IPS-18a (cell line): ENCODE data around the gene FOLR1.

Experiments used
- H3K27ac ChIP-seq: one replicate; pipeline ENCODE4 v1.5.1; 2013; ENCODE audit warnings: low read length
- H3K27me3 ChIP-seq: one replicate; pipeline ENCODE4 v1.6.1; 2013; ENCODE audit warnings: mild to moderate bottlenecking, low read length; ENCODE audit not compliant: control insufficient read depth, insufficient read depth
- H3K36me3 ChIP-seq: one replicate; pipeline ENCODE4 v1.6.1; 2013; ENCODE audit warnings: low read depth, low read length; ENCODE audit not compliant: control insufficient read depth
- H3K4me1 ChIP-seq: one replicate; pipeline ENCODE4 v1.6.1; 2013; ENCODE audit warnings: low read depth, low read length; ENCODE audit not compliant: control insufficient read depth
- H3K4me3 ChIP-seq: one replicate; pipeline ENCODE4 v1.5.1; 2013; ENCODE audit warnings: low read length
- H3K9ac ChIP-seq: one replicate; pipeline ENCODE4 v1.6.1; 2013; ENCODE audit warnings: mild to moderate bottlenecking, low read length, moderate library complexity
- H3K9me3 ChIP-seq: one replicate; pipeline ENCODE4 v1.6.1; 2013; ENCODE audit warnings: low read depth, low read length; ENCODE audit not compliant: control insufficient read depth

FOLR1 gene

DNA sequence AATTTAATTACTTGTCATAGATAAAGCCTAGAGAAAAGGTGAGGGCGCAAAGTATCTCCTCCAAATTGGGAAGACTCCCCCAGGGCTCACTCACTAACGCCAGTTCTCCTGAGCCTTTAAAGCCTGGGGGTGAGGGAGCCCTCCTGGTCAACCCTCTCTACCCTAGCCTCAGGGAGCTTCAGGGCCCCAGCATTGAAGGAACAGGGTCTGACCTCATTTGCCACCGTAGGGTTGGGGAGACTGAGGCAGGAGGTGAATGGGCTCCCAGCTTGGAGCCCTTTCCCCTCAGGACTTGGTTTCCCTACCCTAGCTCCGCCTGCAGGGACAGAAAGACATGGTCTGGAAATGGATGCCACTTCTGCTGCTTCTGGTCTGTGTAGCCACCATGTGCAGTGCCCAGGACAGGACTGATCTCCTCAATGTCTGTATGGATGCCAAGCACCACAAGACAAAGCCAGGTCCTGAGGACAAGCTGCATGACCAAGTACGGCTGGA is 26.4 kb downstream of the FOLR1 start:
- H3K9ac ChIP-seq = no peak overlapping the region

DNA sequence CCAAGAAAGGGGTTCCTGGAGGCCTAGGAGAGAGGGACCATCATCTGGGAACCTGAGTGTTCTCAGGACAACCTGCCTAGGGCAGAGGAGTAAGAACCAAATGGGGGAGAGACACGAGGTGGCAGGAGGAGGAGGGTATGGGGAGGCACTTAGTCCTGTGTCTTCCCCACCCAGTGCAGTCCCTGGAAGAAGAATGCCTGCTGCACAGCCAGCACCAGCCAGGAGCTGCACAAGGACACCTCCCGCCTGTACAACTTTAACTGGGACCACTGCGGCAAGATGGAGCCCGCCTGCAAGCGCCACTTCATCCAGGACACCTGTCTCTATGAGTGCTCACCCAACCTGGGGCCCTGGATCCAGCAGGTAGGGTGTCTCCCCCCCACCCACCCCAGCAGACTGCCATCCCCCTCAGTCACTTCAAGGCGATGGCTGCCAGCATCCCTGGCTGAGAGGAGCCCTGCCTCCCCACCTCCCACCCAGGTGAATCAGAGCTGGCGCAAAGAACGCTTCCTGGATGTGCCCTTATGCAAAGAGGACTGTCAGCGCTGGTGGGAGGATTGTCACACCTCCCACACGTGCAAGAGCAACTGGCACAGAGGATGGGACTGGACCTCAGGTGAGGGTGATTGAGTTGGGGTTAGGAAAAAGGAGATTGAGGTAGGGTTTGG is 28.9 kb downstream of the FOLR1 start:
- peaks cover 18% of the 10 kb centered on the region for H3K4me1 ChIP-seq

More for the DNA sequence above, 26.4 kb downstream of the FOLR1 start:
- peaks cover 12% of the 10 kb centered on the region for H3K4me1 ChIP-seq
- no peak overlapping the region for H3K4me3 ChIP-seq
- no peaks in the 10 kb centered on the region for H3K9me3 ChIP-seq
- H3K36me3 ChIP-seq = no peaks in the 10 kb centered on the region
- H3K27me3 ChIP-seq = no peaks in the 10 kb centered on the region
- no peak overlapping the region for H3K27ac ChIP-seq

DNA sequence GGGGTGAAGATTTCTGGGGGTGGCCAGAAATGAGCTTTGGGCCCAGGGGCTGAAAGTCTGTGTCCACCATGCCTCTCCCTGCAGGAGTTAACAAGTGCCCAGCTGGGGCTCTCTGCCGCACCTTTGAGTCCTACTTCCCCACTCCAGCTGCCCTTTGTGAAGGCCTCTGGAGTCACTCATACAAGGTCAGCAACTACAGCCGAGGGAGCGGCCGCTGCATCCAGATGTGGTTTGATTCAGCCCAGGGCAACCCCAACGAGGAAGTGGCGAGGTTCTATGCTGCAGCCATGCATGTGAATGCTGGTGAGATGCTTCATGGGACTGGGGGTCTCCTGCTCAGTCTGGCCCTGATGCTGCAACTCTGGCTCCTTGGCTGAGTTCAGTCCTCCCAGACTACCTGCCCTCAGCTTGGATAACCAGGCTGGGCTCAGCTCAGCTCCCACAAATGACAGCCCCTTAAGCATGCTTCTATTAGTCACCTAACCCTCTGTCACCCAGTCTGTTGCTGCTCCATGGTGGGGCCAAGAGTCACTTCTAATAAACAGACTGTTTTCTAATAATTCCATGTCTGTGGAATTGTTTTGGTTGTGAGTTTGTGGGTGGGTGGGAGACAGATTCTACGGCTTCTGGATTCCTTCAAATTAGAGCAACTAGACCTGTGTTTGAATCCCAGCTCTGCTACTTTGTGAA is 29.6 kb downstream of the FOLR1 start:
- H3K9me3 ChIP-seq = no peaks in the 10 kb centered on the region
- H3K4me3 ChIP-seq = no peak overlapping the region
- H3K27me3 ChIP-seq = peaks cover 6% of the 10 kb centered on the region
- peaks cover 22% of the 10 kb centered on the region for H3K4me1 ChIP-seq
- H3K36me3 ChIP-seq = no peaks in the 10 kb centered on the region
- H3K9ac ChIP-seq = no peak overlapping the region
- no peak overlapping the region for H3K27ac ChIP-seq

More for the DNA sequence above, 28.9 kb downstream of the FOLR1 start:
- H3K27me3 ChIP-seq = peaks cover 6% of the 10 kb centered on the region
- no peaks in the 10 kb centered on the region for H3K9me3 ChIP-seq
- no peak overlapping the region for H3K27ac ChIP-seq
- H3K9ac ChIP-seq = no peak overlapping the region
- H3K36me3 ChIP-seq = no peaks in the 10 kb centered on the region
- no peak overlapping the region for H3K4me3 ChIP-seq

GRCh38 chr11:72222106-72222891 is 30.4 kb downstream of the FOLR1 start:
- peak overlapping the region; percentile 64 for H3K4me3 ChIP-seq
- H3K27me3 ChIP-seq = peaks cover 6% of the 10 kb centered on the region
- peaks cover 23% of the 10 kb centered on the region for H3K4me1 ChIP-seq
- no peak overlapping the region for H3K27ac ChIP-seq
- H3K36me3 ChIP-seq = no peaks in the 10 kb centered on the region
- no peaks in the 10 kb centered on the region for H3K9me3 ChIP-seq
- H3K9ac ChIP-seq = peak overlapping the region; percentile 23

DNA sequence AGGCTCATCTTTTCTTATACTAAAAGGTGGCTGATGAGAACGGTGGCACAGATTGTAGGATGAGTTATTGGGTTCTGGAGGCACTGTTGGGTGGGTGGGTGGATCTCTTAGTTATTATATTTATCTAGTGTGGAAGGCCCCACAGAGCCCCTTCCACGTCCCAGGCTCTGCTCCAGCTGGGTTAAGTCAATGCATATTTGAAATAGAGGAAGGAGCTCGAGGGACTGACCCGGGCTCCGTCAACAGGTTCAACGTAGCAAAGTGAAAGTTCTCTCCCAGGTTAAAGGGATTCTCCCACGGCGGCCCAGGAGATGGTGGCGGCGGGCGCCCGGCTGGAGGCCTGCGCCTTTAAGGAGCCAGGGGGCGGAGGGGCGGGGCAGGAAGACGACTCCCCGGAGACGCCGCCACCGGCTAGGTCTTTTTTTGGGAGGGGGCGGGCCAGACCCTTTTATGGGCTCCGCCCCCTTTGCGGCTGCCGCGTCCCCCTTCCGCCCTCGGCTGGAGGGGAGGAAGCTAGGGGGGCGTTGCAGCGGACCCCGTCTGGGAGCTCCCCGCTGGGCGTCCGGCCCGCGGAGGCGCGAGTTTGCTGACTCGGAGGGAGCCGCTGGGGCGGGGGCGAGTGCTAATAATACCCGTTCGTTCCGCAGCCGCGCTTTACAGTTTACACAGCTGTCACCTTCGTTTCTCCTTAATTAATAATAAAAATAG is 31.1 kb downstream of the FOLR1 start:
- Histone ChIP-seq H3K9ac (peak overlapping the region; percentile 23), H3K27ac (no peak overlapping the region), H3K4me1 (peaks cover 23% of the 10 kb centered on the region), H3K27me3 (peaks cover 6% of the 10 kb centered on the region), H3K4me3 (peak overlapping the region; percentile 64), H3K9me3 (no peaks in the 10 kb centered on the region), H3K36me3 (no peaks in the 10 kb centered on the region)

- peaks cover 6% of the 10 kb centered on the region for H3K27me3 ChIP-seq
- H3K4me1 ChIP-seq = peaks cover 23% of the 10 kb centered on the region
- H3K36me3 ChIP-seq = peaks cover 4% of the 10 kb centered on the region
- peak overlapping the region; percentile 91 for H3K4me3 ChIP-seq
- H3K27ac ChIP-seq = peak overlapping the region; percentile 35
- H3K9ac ChIP-seq = peak overlapping the region; percentile 86
- H3K9me3 ChIP-seq = no peaks in the 10 kb centered on the region
Observed at GRCh38 chr11:72223615-72224563, 31.9 kb downstream of the FOLR1 start.

- peak within 1 kb of the TSS; percentile 91 for H3K4me3 ChIP-seq
- H3K9ac ChIP-seq = peak within 1 kb of the TSS; percentile 86
- H3K27ac ChIP-seq = peak within 1 kb of the TSS; percentile 35
- H3K9me3 ChIP-seq = no peaks in the 10 kb centered on the region
- H3K4me1 ChIP-seq = peaks cover 23% of the 10 kb centered on the region
- peaks cover 6% of the 10 kb centered on the region for H3K27me3 ChIP-seq
- peaks cover 12% of the 10 kb centered on the region for H3K36me3 ChIP-seq
Observed at GRCh38 chr11:72224564-72225410, 32.8 kb downstream of the FOLR1 start, which contains the start of gene INPPL1. Gene INPPL1 (plus strand): TSS chr11:72224767. CDS start chr11:72224985, 218 bp downstream.

DNA sequence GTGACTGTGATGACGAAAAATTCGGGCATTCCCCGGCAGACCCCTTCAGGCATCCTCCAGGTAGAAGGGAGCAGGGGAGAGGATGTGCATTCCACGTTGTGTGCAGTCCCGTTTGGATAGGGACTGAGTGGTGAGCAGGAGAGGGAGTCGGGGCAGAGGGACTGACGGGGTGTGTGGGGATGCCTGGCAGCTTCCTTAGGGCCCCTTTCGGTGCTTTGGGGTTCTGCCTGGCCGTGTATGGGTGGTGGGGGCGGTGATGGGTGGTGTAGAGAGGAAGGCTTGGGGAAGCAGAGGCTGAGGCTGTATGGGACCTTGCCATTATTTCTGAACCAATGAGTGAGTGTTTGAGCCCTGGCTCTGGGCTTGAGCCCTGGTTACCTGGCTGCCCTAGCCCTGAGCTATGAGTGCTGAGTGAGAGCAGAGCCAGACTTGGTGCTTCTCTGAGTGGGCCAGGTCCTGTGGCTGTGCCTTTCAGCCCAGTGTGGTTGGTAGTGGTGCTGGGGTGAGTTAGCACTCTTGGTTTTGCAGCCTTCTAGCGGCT is 33.5 kb downstream of the FOLR1 start:
- H3K9ac ChIP-seq = peak overlapping the region; percentile 86
- peaks cover 6% of the 10 kb centered on the region for H3K27me3 ChIP-seq
- peak overlapping the region; percentile 91 for H3K4me3 ChIP-seq
- H3K36me3 ChIP-seq = peaks cover 19% of the 10 kb centered on the region
- H3K27ac ChIP-seq = no peak overlapping the region
- H3K9me3 ChIP-seq = no peaks in the 10 kb centered on the region
- H3K4me1 ChIP-seq = peaks cover 23% of the 10 kb centered on the region

DNA sequence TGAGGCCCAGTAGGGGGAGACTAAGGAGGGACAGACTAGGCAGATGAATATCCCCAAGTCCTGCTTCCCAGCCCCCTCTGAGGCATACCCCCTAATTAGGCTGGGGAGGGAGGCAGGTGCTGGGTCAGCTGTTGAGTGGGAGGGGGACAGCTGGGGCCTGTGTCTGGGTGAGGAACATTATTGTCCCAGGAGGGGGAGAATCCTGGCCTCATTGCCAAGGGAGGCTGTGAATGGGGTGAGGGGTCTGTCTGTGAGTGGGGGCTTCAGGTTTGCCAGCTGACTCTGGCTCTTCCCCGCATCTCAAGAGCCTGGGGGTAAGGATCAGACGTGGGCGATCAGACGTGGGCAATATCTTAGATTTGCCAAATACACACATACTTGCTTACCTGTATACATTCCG is 34.8 kb downstream of the FOLR1 start:
- peaks cover 23% of the 10 kb centered on the region for H3K4me1 ChIP-seq
- H3K9ac ChIP-seq = no peak overlapping the region
- H3K9me3 ChIP-seq = no peaks in the 10 kb centered on the region
- H3K4me3 ChIP-seq = no peak overlapping the region
- peaks cover 32% of the 10 kb centered on the region for H3K36me3 ChIP-seq
- peaks cover 6% of the 10 kb centered on the region for H3K27me3 ChIP-seq
- H3K27ac ChIP-seq = no peak overlapping the region
